HepG2 (cell line): ENCODE results near the gene SMAD3. TPM values are rescaled to one million over a fixed set of nuclear protein-coding genes. Genes with fewer than 3 reads are reported as not detected.

Experiments
- ATAC-seq: fragments of 200-7000 bp; cut with Tn5 transposase; 3 replicates; pipeline ENCODE4 v1.9.1; 2020; ENCODE audit warnings: mild to moderate bottlenecking, moderate library complexity
- BruUV-seq: library from RNA; stranded (reverse); fragments of 400-500 nt; replicated peaks from 2 replicates; lab custom pipeline; 2021; lab: Mats Ljungman, UMichigan
- CTCF ChIA-PET: fragments of 300-600 bp; formaldehyde crosslinking; extraction: SDS; loops from one replicate; lab custom pipeline; 2021; ENCODE audit warnings: low total read pairs, inconsistent platforms, low intra/inter-chr PET ratio; lab: Yijun Ruan, JAX
- POLR2A ChIA-PET: fragments of 350-600 bp; sonication (Branson Sonifier 250); formaldehyde crosslinking; loops from one replicate; lab custom pipeline; 2020; ENCODE audit warnings: antibody characterized with exemption, inconsistent platforms; lab: Yijun Ruan, JAX
- DNase-seq: peaks from one replicate; pipeline ENCODE4 v3.0.0-alpha.2; 2015; ENCODE audit warnings: low spot score
- FAIRE-seq: peaks from 3 replicates; lab custom pipeline; 2011; peaks lifted over from hg19 to GRCh38; lab: Jason Lieb, UNC
- H2AFZ ChIP-seq: one replicate; pipeline ENCODE4 v1.6.1; 2011; ENCODE audit warnings: low read length, inconsistent platforms
- H3K27ac ChIP-seq: fragments of 300-600 bp; 3 replicates; pipeline ENCODE4 v1.8.0; 2011; ENCODE audit warnings: mixed run types, mild to moderate bottlenecking, mixed read lengths, low read length, inconsistent platforms; ENCODE audit not compliant: insufficient read depth; ENCODE audit errors: extremely low read length
- H3K27me3 ChIP-seq, 2 experiments: fragments of 200-600 bp in 1 of 2; 2 replicates in 1 of 2; 3 replicates in 1 of 2; pipeline versions ENCODE4 v1.6.0 to v1.8.0; 2011; ENCODE audit warnings: low read length in 2 of 2, mild to moderate bottlenecking in 2 of 2, moderate library complexity in 2 of 2, inconsistent platforms in 1 of 2; ENCODE audit not compliant: insufficient read depth in 2 of 2, control insufficient read depth in 1 of 2
- H3K36me3 ChIP-seq, 2 experiments: fragments of 200-600 bp in 1 of 2; replicated peaks in 1 of 2; 2 replicates in 1 of 2; 3 replicates in 1 of 2; pipeline versions ENCODE4 v1.5.1 to v1.8.0; 2011; ENCODE audit warnings: low read length in 2 of 2, inconsistent platforms in 1 of 2; ENCODE audit not compliant: insufficient read depth in 2 of 2, control insufficient read depth in 1 of 2
- H3K4me1 ChIP-seq: 2 replicates; pipeline ENCODE4 v1.5.1; 2012; ENCODE audit warnings: low read length, inconsistent platforms; ENCODE audit not compliant: insufficient read depth
- H3K4me2 ChIP-seq: 2 replicates; pipeline ENCODE4 v1.6.0; 2011; ENCODE audit warnings: low read depth, low read length, inconsistent platforms
- H3K4me3 ChIP-seq, 3 experiments: fragments of 200-600 bp in 1 of 3; sonication (generic), shearing (Covaris generic) in 1 of 3; replicated peaks in 1 of 3; 2 replicates each; pipeline ENCODE4 v1.5.1; 2011 to 2016; ENCODE audit warnings: low read length in 3 of 3, inconsistent platforms in 2 of 3, low read depth in 2 of 3, mild to moderate bottlenecking in 2 of 3, control low read depth in 1 of 3, mixed read lengths in 1 of 3; ENCODE audit not compliant: insufficient read depth in 1 of 3
- H3K79me2 ChIP-seq: one replicate; pipeline ENCODE4 v1.6.1; 2011; ENCODE audit warnings: low read length, inconsistent platforms; ENCODE audit not compliant: insufficient read depth
- H3K9ac ChIP-seq: 2 replicates; pipeline ENCODE4 v1.6.0; 2011; ENCODE audit warnings: mild to moderate bottlenecking, low read depth, low read length, inconsistent platforms; ENCODE audit not compliant: insufficient read depth
- H3K9me3 ChIP-seq: 2 replicates; pipeline ENCODE4 v1.5.1; 2012; ENCODE audit warnings: mild to moderate bottlenecking, low read length
- H4K20me1 ChIP-seq: 2 replicates; pipeline ENCODE4 v1.6.0; 2011; ENCODE audit warnings: inconsistent platforms, mild to moderate bottlenecking, low read length, moderate library complexity; ENCODE audit not compliant: insufficient read depth
- FOXP1 ChIP-seq, 2 experiments: fragments of 450-650 bp in 1 of 2; IDR thresholded peaks; 2 replicates each; pipeline ENCODE4 v1.6.1; 2017 to 2018; ENCODE audit warnings: antibody characterized with exemption in 1 of 2
- KLF15 ChIP-seq: sonication (generic); formaldehyde crosslinking; IDR thresholded peaks from 2 replicates; pipeline ENCODE4 v1.8.1; 2023; ENCODE audit warnings: borderline replicate concordance, mild to moderate bottlenecking, inconsistent platforms, missing genetic modification reagents, mixed read lengths
- KLF16 ChIP-seq, 2 experiments: sonication (generic) in 1 of 2; formaldehyde crosslinking in 1 of 2; IDR thresholded peaks; 2 replicates each; pipeline versions ENCODE4 v1.6.1 to v1.8.0; 2016 to 2023; ENCODE audit warnings: missing genetic modification reagents in 2 of 2, missing compliant biosample characterization in 1 of 2
- KLF9 ChIP-seq: IDR thresholded peaks from 2 replicates; pipeline ENCODE4 v1.6.1; 2016; ENCODE audit warnings: low read depth
- MAFF ChIP-seq: IDR thresholded peaks from 2 replicates; pipeline ENCODE4 v1.6.1; 2011; ENCODE audit warnings: low read depth, low read length, improper control_type of control experiment
- MAFK ChIP-seq, 2 experiments: IDR thresholded peaks in 1 of 2; conservative IDR thresholded peaks in 1 of 2; 2 replicates each; pipeline ENCODE4 v1.6.1; 2011; ENCODE audit warnings: improper control_type of control experiment in 2 of 2, low read length in 2 of 2
- MED1 ChIP-seq: sonication (generic); formaldehyde crosslinking; IDR thresholded peaks from 2 replicates; pipeline ENCODE4 v1.4.0; 2020; ENCODE audit warnings: missing genetic modification reagents
- POLR2G ChIP-seq: fragments of 200-400 bp; formaldehyde crosslinking; IDR thresholded peaks from 2 replicates; pipeline ENCODE4 v1.6.1; 2018; ENCODE audit warnings: mild to moderate bottlenecking, low read depth, low read length, moderate library complexity
- SIN3A ChIP-seq: IDR thresholded peaks from 2 replicates; pipeline ENCODE4 v1.6.1; 2011; ENCODE audit warnings: low read depth, mild to moderate bottlenecking, control low read depth, low read length, borderline replicate concordance
- ZNF766 ChIP-seq: sonication (generic); formaldehyde crosslinking; IDR thresholded peaks from 2 replicates; pipeline ENCODE4 v1.5.0; 2020; ENCODE audit warnings: missing genetic modification reagents, borderline replicate concordance
- WGBS: methylation state at CpG from one replicate; pipeline ENCODE4 v1.1.6; 2017; ENCODE audit warnings: low lambda C conversion rate; 5-methylcytosine and 5-hydroxymethylcytosine counted together
- in situ Hi-C: cut with HindIII; loops from 2 replicates; pipeline ENCODE4 v1.10.0; 2017; ENCODE audit warnings: low pct_unique_long_range_greater_than_20kb; ENCODE audit not compliant: extremely low pct_ligation_motif_present
- intact Hi-C: fragments of 100-400 bp; cut with micrococcal nuclease; formaldehyde crosslinking; loops from one replicate; pipeline ENCODE4 v1.10.0; 2022; ENCODE audit not compliant: unreplicated experiment
- polyA plus RNA-seq, 8 experiments: library from polyadenylated mRNA; depleted of rRNA in 3 of 8; stranded (reverse) in 7 of 8; unstranded in 1 of 8; fragments of >200 nt; fragmentation: Illumina TruSeq in 4 of 8; extraction: Trizol in 4 of 8; gene quantifications; 2 replicates each; pipeline versions ENCODE4 v1.2.1 to v1.2.3, GENCODE V29; 2011 to 2016; ENCODE audit warnings: low read depth in 4 of 8, missing spikeins in 1 of 8, mixed read lengths in 1 of 8; ENCODE audit not compliant: insufficient read depth in 1 of 8
- total RNA-seq, 5 experiments: library from RNA; depleted of rRNA; stranded (reverse); fragments of >200 nt; fragmentation: Illumina TruSeq; extraction: Trizol; gene quantifications; 2 replicates each; pipeline ENCODE4 v1.2.3, GENCODE V29; 2016; ENCODE audit warnings: low read depth in 1 of 5

The SMAD3 gene
- total and polyA plus RNA-seq, 2 of the 13 experiments (the other 11 are each of a cell fraction or from before 2014, with no cell fraction given): 8.6 to 56.3 TPM

- H3K4me3 ChIP-seq: no peak overlapping the region
- ATAC-seq: peak; percentile 23; the same call in 2 of the 3 replicates
- peak; percentile 54 to 68 for TF ChIP-seq MAFK (conservative IDR thresholded peaks at IDR 0.05 in 1 of 2, IDR thresholded peaks at IDR 0.05 in 1 of 2; ENCODE audit: low read length in 2 of 2)
- TF ChIP-seq MED1 (CRISPR knock-in tag): no peak
- TF ChIP-seq ZNF766: no peak
- no peak for TF ChIP-seq KLF9 (CRISPR knock-in tag)
- no peak for TF ChIP-seq FOXP1 (IDR thresholded peaks at IDR 0.05)
- no peak for TF ChIP-seq FOXP1 (CRISPR knock-in tag; IDR thresholded peaks at IDR 0.05)
- no peak for TF ChIP-seq KLF15 (CRISPR knock-in tag)
- peak; percentile 47 for TF ChIP-seq MAFF
- no peak for TF ChIP-seq KLF16 (CRISPR knock-in tag; IDR thresholded peaks at IDR 0.05)
- 0 out of 2 replicates have a peak, but pooled peaks have one; percentile 23 for TF ChIP-seq POLR2G
- TF ChIP-seq, all 625 proteins: peak for 3
- no peak overlapping the region for H3K9ac ChIP-seq
- H3K4me2 ChIP-seq: no peak overlapping the region
- H3K4me1 ChIP-seq: peaks cover 15% of the 10 kb centered on the region
- in situ Hi-C loops (no loop called here), intact Hi-C loops (no loop called here)
- H3K36me3 ChIP-seq: peaks cover 0 to 1% of the 10 kb centered on the region in 2 experiments; a peak in 3 of 5 replicates
- no peaks in the 10 kb centered on the region for H3K79me2 ChIP-seq
- ChIA-PET CTCF (no interaction called here), POLR2A (no interaction called here)
- H3K9me3 ChIP-seq: no peaks in the 10 kb centered on the region
- FAIRE-seq: no peak
- WGBS: 97% methylated on average over 7 of the region's 7 CpGs
- H3K27ac ChIP-seq: no peak overlapping the region
- no peak overlapping the region for H2AFZ ChIP-seq
- no peak for DNase-seq
- BruUV-seq: TSS peak; percentile 14
- no peaks in the 10 kb centered on the region for H3K27me3 ChIP-seq
- H4K20me1 ChIP-seq: no peaks in the 10 kb centered on the region
These were observed 132.9 kb downstream of the SMAD3 start for GRCh38 chr15:67198157-67198754.

GRCh38 chr15:67199391-67199790 lies 134.0 kb downstream of the SMAD3 start:
- no peak overlapping the region for H3K27ac ChIP-seq
- CTCF ChIA-PET: no interaction called here
- H3K36me3 ChIP-seq: no peaks in the 10 kb centered on the region; a peak in 1 of 5 replicates
- FAIRE-seq: no peak
- peak; percentile 14 to 59; a peak in 2 of 4 replicates for TF ChIP-seq MAFK (conservative IDR thresholded peaks at IDR 0.05 in 1 of 2, IDR thresholded peaks at IDR 0.05 in 1 of 2; ENCODE audit: low read length in 2 of 2)
- TF ChIP-seq SIN3A: no peak
- H3K27me3 ChIP-seq: no peaks in the 10 kb centered on the region
- H3K9me3 ChIP-seq: no peaks in the 10 kb centered on the region
- no peak overlapping the region for H3K4me2 ChIP-seq
- DNase-seq: no peak
- no TSS peak for BruUV-seq
- no peak overlapping the region for H3K9ac ChIP-seq
- H3K4me1 ChIP-seq: peaks cover 15% of the 10 kb centered on the region
- in situ Hi-C loops: no loop called here
- 97% methylated on average over 4 of the region's 4 CpGs for WGBS
- no peak overlapping the region for H2AFZ ChIP-seq
- H3K4me3 ChIP-seq: no peak overlapping the region
- POLR2A ChIA-PET: no interaction called here
- intact Hi-C loops: no loop called here
- no peaks in the 10 kb centered on the region for H4K20me1 ChIP-seq
- no peaks in the 10 kb centered on the region for H3K79me2 ChIP-seq
- no peak for ATAC-seq
